ENCODE data around the gene XRCC6.
"Not testable (repeated sequence)": the region's sequence is repeated elsewhere in the genome, so short reads cannot be mapped to it uniquely, and the experiment has no call there.

XRCC6 gene

DNA sequence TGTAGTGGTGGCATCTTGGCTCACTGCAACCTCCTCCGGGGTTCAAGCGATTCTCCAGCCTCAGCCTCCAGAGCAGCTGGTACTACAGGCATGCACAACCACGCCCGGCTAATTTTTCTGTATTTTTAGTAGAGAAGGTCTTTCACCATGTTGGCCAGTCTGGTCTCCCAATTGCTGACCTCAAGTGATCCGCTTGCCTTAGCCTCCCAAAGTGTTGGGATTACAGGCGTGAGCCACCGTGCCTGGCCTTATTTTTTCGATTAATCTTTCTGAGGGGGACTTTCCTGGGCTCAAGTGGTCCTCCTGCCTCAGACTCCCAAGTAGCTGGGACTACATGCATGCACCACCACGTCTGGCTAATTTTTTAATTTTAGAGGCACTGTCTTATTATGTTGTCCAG lies 62.0 kb downstream of the XRCC6 start:
- in situ Hi-C loops (cut with MboI; ENCODE audit: low sequenced_read_pairs) = no loop called here

DNA sequence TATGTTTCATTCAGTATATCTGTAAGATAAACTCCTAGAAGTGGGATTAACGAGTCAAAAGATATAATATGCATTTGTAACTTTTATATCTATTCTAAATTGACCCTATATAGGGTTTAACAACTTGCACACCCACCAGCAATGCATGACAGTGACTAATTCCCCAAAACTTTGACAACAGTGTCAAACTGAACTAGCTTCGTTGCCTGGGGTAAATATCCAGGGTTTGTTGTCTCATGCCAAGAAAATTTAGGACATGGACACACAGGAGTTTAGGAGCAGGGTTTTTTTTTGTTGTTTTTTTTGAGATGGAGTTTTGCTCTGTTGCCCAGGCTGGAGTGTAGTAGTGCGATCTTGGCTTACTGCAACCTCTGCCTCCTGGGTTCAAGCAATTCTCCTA lies 62.5 kb downstream of the XRCC6 start:
- in situ Hi-C loops (cut with MboI; ENCODE audit: low sequenced_read_pairs) = no loop called here

DNA sequence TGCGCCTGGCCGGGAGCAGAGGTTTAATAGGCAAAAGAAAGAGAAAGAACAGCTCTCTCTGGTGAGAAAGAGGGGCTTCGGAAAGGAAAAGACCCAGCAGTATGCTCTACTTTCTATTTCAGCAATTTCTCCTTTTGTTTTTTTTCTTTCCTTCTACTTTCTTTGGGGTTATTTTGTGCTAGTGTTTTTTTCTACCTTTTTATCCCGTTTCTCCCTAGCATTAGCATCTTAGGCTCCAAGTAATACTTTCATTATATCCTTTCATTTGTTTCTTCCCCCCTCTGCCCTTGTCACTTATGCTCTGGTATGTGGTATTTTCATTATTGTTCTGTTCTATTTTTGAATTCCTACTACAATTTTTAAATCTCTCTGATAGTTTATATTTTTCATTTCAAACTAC lies 63.1 kb downstream of the XRCC6 start:
- in situ Hi-C loops (cut with MboI; ENCODE audit: low sequenced_read_pairs) = no loop called here

DNA sequence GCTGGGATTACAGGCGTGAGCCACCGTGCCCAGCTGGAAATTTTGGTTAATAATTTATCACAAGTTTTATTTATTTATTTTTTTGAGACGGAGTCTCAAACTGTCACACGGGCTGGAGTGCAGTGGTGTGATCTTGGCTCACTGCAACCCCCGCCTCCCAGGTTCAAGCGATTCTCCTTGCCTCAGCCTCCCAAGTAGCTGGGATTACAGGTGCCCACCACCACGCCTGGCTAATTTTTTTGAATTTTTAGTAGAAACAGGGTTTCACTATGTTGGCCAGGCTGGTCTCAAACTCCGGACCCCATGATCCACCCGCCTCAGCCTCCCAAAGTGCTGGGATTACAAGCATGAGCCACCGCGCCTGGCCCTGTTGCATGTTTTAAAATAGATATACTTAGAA lies 65.8 kb downstream of the XRCC6 start:
- in situ Hi-C loops (cut with MboI; ENCODE audit: low sequenced_read_pairs) = not testable (repeated sequence)

DNA sequence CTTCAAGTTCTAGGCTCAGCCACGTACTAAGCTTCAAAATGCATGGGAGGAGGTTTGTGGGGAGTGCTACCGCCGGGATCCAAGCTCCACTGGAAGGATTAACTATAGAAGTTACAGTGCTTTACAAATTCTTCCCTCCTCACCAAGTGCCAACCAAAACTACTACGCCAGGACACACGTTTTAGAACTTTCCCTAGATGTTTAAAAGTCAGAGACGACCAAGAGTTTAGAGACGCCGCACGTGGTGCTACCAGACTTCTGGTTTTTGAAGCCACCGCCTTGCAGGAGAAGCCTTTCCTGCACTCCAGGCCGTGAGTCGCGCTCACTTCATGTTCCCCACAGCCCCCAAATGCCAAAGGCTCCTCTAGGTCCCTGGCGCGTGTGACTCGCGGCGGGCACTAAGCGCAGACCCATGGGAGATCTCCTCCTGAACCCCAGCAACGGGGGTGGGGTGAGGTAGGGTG lies 66.8 kb downstream of the XRCC6 start:
- in situ Hi-C loops (cut with MboI; ENCODE audit: low sequenced_read_pairs) = no loop called here

DNA sequence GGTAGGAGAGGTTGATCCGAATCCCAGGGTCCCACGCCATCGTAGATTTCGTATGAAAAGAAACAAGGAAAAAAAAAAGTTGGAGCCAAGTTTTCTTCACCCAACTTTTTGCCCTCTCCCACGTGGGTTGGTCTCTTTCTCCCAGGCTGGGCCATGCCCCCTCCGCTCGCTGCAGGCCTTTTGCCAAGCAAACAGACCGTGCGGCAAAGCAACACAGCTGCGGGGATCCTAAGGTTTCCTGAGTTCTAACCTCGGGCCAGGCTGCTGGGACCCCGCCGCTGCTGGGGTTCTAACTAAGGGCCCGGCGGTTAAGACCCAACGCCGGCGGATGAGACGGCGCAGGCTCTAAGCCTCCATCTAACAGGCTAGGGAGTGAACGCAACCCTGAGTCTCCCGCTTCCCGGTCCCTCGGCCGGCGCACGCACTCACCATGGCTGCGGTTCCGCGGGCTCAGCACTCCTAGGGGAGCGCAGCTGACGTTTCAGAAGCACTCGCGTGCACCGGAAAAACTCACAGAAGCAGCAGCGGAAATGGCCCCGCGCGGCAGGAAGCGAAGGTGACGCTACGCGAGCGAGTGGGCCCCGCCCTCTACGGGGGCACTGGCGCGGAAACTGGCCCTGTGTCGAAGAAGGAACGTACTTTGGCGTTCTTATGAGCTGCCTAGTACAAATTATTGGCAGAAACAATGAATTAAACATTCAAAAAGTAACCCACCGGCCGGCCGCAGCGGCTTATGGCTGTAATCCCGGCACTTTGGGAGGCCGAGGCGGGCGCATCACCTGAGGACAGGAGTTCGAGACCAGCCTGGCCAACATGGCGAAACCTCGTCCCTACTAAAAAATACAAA lies 67.5 kb downstream of the XRCC6 start, which contains the start of gene SNU13:
Gene SNU13, minus strand, starts transcription at position 503 of the 847 bp plus-strand sequence. Its CDS starts 71 bp downstream, at position 432.
- in situ Hi-C loops (cut with MboI; ENCODE audit: low sequenced_read_pairs) = no loop called here

DNA sequence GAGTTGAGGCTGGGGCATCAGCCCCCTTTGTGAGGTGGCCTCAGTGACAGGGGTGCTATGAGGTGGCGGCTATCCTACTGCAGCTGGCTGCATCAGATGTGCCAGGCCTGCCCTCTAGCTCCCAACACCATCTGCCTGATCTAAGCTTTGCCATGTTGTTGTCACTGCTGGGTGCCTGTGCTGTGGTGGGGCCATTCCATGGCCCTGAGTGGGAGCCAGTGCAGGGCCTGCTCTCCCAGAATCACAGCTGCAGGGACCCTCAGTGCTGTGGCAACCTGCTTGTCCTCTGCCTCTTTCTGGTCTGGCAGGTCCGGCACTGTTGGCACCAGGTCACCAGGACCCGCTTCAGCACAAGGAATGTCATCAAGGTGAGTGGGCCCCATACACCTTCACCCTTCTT lies 69.4 kb downstream of the XRCC6 start:
- in situ Hi-C loops (cut with MboI; ENCODE audit: low sequenced_read_pairs) = loop anchor here (10.0 kb wide), 1 partner anchor 254 kb away; the partner anchor contains the start of gene CENPM

DNA sequence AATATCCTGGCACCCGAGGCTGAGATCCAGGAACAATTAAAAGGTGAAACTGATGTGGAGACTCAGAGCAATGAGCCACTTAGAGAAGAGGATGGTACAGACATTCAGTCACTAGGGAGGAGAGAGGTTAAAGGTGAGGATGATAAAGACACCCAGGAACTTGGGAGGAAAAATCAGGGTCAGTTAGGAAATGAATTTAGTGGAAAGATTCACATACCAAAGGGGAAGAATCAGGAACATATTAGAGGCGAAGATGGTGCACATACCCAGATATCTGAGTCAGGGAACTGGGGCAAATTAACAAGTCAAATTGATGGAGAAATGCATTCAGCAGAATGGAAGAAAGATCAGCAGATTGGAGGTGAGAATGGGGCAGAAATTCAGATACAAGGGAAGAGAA lies 74.1 kb downstream of the XRCC6 start:
- in situ Hi-C loops (cut with MboI; ENCODE audit: low sequenced_read_pairs) = loop anchor here (10.0 kb wide), 1 partner anchor 250 kb away; the partner anchor contains the start of gene CENPM

DNA sequence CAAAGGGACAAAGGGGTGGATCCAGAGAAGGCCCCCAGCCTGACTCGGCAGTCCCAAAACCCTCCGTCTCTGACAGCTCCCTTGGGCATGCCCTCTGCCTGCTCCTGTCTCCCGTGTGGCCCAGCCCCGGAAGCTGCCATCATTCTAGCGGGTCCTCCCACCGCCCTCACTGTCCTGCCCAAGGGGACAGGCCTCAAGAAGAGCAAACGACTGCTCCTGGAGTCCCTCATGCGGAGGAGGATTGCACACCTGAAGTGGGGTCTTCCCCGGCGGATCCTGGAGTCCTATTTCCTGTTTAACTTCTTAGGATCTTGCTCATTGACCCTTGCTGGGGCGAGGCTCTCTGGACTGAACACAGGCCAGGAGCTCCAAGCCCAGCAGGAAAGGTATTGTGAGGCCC lies 75.6 kb downstream of the XRCC6 start:
- in situ Hi-C loops (cut with MboI; ENCODE audit: low sequenced_read_pairs) = loop anchor here (10.0 kb wide), 1 partner anchor 248 kb away; the partner anchor contains the start of gene CENPM

DNA sequence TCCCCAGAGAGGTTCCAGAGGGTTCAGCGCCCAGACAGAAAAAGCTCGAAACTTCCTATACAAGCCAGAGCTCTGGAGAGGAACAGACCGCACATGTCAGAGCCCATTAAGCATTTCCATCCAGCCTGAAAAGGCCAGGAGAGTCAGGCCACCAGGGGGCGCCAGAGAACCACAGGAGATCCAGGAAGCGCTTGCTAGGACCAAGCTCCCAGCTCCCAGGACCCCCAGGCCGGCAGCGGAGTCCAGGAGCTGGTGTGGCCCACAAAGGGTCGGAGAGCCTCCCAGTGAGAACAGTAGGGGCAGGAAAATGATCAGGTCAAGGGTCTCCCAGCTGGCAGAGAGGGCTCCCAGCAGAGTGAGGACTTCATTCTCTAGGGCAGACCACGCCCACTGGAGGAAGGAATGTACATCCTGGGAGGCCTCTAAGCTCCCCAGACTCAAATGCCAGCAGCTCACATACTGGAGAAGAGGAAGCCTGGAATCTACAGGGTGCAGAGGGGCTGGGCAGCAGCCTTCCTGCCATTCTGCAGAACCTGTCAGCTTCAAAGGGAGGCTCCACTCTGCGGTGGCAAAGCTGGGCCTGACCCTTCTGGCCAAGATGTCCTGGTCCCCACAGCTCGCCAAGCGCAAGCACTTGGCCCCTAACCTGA lies 76.2 kb downstream of the XRCC6 start:
- in situ Hi-C loops (cut with MboI; ENCODE audit: low sequenced_read_pairs) = loop anchor here (10.0 kb wide), 1 partner anchor 248 kb away; the partner anchor contains the start of gene CENPM

DNA sequence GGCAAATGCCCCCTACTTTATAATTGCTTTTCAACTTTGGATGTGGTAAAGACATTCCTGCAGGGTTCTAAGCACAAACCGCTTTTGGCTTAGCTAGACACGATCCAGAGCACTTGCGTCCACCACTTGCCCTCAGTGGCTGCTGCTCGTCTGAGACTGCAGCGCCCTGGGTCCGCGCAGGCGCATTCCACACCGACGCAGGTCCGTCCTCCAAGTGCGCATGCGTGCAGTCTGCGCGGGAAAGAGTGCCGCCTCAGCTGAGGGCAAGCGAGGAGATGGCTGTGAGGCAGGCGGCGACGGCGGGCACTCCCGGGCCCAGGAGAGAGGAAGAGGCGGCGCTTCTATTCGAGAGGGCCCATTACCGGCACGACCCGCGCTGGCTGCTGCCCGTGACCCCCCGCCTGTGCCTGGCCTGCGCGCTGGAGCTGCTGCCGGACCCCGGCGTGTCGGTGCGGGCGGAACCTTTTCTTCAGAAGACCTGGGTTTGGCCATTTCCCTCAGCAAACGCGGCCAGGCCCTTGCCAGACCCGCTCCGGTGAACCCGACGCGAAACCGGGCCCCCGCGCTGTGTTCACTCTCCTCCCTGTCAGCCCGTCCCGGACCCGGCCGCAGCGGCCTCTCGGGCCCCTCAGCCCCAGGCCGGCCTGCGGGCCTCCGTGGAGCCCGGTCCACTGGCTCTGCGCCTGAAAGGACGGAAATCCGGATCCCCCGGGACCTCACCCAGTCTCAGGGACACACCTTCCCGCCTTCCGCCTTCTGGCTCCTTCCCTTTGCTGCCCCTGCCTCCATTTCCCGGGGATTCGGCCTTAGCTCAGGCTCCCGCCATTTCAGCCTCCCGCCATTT lies 78.4 kb downstream of the XRCC6 start, which contains the start of gene MEI1:
Gene MEI1, plus strand, starts transcription at position 240 of the 844 bp plus-strand sequence. Its CDS starts 36 bp downstream, at position 276.
- in situ Hi-C loops (cut with MboI; ENCODE audit: low sequenced_read_pairs) = loop anchor here (10.0 kb wide), 1 partner anchor 245 kb away; the partner anchor contains the start of gene CENPM

DNA sequence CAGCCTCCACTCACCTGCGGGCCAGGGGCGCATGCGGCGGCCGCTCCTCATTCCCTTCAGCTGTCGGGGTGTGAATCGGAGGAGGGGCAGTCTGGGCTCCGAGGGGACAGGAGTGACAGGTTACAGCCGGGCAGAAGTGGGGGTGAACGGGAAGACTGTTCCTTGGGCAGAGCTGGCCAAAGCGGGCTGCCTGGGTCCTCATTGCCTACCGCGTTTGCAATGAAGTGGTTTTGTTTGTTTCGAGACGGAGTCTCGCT lies 78.9 kb downstream of the XRCC6 start:
- in situ Hi-C loops (cut with MboI; ENCODE audit: low sequenced_read_pairs) = no loop called here

DNA sequence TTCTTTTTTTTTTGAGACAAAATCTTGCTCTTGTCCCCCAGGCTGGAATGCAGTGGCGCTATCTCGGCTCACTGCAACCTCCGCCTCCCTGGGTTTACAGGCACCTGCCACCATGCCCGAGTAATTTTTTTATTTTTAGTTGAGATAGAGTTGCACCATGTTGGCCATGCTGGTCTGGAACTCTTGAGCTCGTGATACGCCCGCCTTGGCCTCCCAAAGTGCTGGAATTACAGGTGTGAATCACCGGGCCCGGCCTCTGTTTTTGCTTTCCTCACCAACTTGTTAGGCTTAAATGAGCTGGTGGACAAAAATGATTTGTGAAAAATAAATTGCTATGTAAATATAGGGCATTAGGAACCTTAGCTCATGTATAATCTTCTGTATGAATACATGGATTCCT lies 81.7 kb downstream of the XRCC6 start:
- in situ Hi-C loops (cut with MboI; ENCODE audit: low sequenced_read_pairs) = no loop called here

DNA sequence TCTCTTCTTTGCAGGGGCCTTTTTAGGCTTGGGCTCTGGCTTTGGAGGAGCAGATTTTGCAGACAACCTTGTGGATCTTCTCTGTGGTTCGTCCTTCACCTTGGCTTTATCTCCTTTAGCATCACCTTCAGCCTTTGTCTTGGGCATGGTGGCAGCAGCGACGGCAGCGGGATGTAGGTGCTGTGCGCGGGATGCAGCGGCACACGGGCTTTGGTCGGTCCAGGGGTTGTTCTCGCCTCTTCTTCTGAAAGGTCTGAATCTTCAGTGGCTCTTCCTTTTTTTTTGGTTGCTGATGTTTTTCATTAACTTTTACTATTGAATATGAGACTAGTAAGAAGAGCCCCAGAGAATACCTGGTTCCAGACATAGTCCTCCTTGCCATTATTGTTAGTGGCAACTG lies 88.2 kb downstream of the XRCC6 start:
- in situ Hi-C loops (cut with MboI; ENCODE audit: low sequenced_read_pairs) = no loop called here

DNA sequence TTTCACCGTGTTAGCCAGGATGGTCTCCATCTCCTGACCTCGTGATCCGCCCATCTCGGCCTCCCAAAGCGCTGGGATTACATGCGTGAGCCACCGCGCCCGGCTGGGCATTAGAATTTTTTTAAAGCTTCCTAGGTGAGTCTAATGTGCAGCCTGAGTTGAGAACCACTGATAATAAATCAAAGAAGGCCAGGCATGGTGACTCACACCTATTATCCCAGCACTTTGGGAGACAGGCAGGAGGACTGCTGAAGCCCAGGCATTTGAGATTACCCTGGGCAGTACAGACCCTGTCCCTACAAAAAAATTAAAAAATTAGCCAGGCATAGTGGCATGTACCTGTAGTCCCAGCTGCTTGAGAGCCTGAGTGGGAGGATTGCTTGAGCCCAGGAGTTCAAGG lies 91.9 kb downstream of the XRCC6 start:
- in situ Hi-C loops (cut with MboI; ENCODE audit: low sequenced_read_pairs) = no loop called here
